ENCODE data around the gene TFDP2. TPM values are rescaled to one million over a fixed set of nuclear protein-coding genes. Genes with fewer than 3 reads are reported as not detected.

Gene TFDP2
- total RNA-seq, 2 donors from 2014 or later: 62.7 to 76.4 TPM

DNA sequence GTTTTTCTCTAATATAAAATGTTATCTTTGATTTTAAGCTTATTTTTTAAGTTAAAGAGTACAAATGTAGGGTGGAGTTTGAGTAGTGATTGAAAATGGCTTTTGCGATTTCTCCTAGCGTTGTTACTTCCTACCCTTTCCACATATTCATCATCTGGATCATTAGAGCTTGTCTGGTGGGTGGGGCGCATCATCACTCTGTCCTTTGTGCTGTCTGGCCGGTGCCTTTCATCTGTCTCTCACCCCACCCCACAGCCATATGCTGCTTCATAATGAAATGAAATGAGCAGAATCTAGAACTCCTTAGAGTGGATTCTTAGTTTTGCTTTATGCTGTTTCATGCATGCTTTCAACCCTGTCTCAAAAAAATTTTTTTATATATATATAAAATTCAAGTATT, 228.6 kb downstream of the TFDP2 start:
- H3K36me3 ChIP-seq (ENCODE audit: control insufficient read depth, insufficient read depth, low read length): peaks cover 76% of the 10 kb centered on the region
- no peak overlapping the region for H3K4me3 ChIP-seq (ENCODE audit: low read length)
- TF ChIP-seq, protein P1, sequence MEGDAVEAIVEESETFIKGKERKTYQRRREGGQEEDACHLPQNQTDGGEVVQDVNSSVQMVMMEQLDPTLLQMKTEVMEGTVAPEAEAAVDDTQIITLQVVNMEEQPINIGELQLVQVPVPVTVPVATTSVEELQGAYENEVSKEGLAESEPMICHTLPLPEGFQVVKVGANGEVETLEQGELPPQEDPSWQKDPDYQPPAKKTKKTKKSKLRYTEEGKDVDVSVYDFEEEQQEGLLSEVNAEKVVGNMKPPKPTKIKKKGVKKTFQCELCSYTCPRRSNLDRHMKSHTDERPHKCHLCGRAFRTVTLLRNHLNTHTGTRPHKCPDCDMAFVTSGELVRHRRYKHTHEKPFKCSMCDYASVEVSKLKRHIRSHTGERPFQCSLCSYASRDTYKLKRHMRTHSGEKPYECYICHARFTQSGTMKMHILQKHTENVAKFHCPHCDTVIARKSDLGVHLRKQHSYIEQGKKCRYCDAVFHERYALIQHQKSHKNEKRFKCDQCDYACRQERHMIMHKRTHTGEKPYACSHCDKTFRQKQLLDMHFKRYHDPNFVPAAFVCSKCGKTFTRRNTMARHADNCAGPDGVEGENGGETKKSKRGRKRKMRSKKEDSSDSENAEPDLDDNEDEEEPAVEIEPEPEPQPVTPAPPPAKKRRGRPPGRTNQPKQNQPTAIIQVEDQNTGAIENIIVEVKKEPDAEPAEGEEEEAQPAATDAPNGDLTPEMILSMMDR (conservative IDR thresholded peaks at IDR 0.05): no peak
- Mint-ChIP-seq H3K4me3 (no peak overlapping the region), H3K27ac (no peak overlapping the region), H3K9me3 (no peaks in the 10 kb centered on the region), H3K4me1 (no peaks in the 10 kb centered on the region), H3K27me3 (ENCODE audit: insufficient read depth) (no peaks in the 10 kb centered on the region), H3K36me3 (ENCODE audit: low read depth) (peaks cover 73% of the 10 kb centered on the region)
- DNase-seq: no peak
- no peaks in the 10 kb centered on the region for H3K4me1 ChIP-seq (ENCODE audit: control insufficient read depth, insufficient read depth, low read length)
- no peaks in the 10 kb centered on the region for H3K27me3 ChIP-seq (ENCODE audit: control insufficient read depth, insufficient read depth, low read length, poor library complexity, severe bottlenecking)
- 96% methylated on average over 4 of the region's 4 CpGs; no CpG with 5 or more reads in 1 of the 2 experiments for WGBS, 2 experiments (ENCODE audit: insufficient coverage in 1 of 2, insufficient read length in 1 of 2)
- peaks cover 9% of the 10 kb centered on the region for H3K9me3 ChIP-seq (ENCODE audit: control insufficient read depth, low read length)
- H3K9ac ChIP-seq (ENCODE audit: extremely low read depth, low read length, poor library complexity, severe bottlenecking): no peak overlapping the region
- peak overlapping the region; percentile 29 for H3K27ac ChIP-seq (ENCODE audit: low read depth, low read length)

GRCh38 chr3:141915766-141916165, 233.6 kb downstream of the TFDP2 start:
- peaks cover 95% of the 10 kb centered on the region for H3K36me3 ChIP-seq (ENCODE audit: control insufficient read depth, insufficient read depth, low read length)
- no peaks in the 10 kb centered on the region for H3K27me3 ChIP-seq (ENCODE audit: control insufficient read depth, insufficient read depth, low read length, poor library complexity, severe bottlenecking)
- no peaks in the 10 kb centered on the region for H3K4me1 Mint-ChIP-seq
- H3K27ac Mint-ChIP-seq: no peak overlapping the region
- peaks cover 9% of the 10 kb centered on the region for H3K9me3 Mint-ChIP-seq
- H3K27ac ChIP-seq (ENCODE audit: low read depth, low read length): no peak overlapping the region
- peaks cover 21% of the 10 kb centered on the region for H3K9me3 ChIP-seq (ENCODE audit: control insufficient read depth, low read length)
- 100% methylated on average over 1 of the region's 2 CpGs for whole genome bisulfite sequencing, 2 experiments (ENCODE audit: insufficient coverage in 1 of 2, insufficient read length in 1 of 2)
- H3K4me1 ChIP-seq (ENCODE audit: control insufficient read depth, insufficient read depth, low read length): no peaks in the 10 kb centered on the region
- TF ChIP-seq, protein P1 (conservative IDR thresholded peaks at IDR 0.05): no peak
- H3K9ac ChIP-seq (ENCODE audit: extremely low read depth, low read length, poor library complexity, severe bottlenecking): no peak overlapping the region
- no peak for DNase-seq
- H3K4me3 ChIP-seq (ENCODE audit: low read length): no peak overlapping the region
- H3K27me3 Mint-ChIP-seq (ENCODE audit: insufficient read depth): no peaks in the 10 kb centered on the region
- H3K4me3 Mint-ChIP-seq: no peak overlapping the region
- peaks cover 81% of the 10 kb centered on the region for H3K36me3 Mint-ChIP-seq (ENCODE audit: low read depth)

- TF ChIP-seq, protein P1 (conservative IDR thresholded peaks at IDR 0.05): no peak
- Histone ChIP-seq H3K4me1 (ENCODE audit: control insufficient read depth, insufficient read depth, low read length) (no peaks in the 10 kb centered on the region), H3K27me3 (ENCODE audit: control insufficient read depth, insufficient read depth, low read length, poor library complexity, severe bottlenecking) (no peaks in the 10 kb centered on the region), H3K36me3 (ENCODE audit: control insufficient read depth, insufficient read depth, low read length) (peaks cover 89% of the 10 kb centered on the region), H3K9ac (ENCODE audit: extremely low read depth, low read length, poor library complexity, severe bottlenecking) (no peak overlapping the region), H3K4me3 (ENCODE audit: low read length) (no peak overlapping the region), H3K27ac (ENCODE audit: low read depth, low read length) (no peak overlapping the region), H3K9me3 (ENCODE audit: control insufficient read depth, low read length) (peaks cover 21% of the 10 kb centered on the region)
- Mint-ChIP-seq H3K27me3 (ENCODE audit: insufficient read depth) (no peaks in the 10 kb centered on the region), H3K9me3 (peaks cover 9% of the 10 kb centered on the region), H3K4me3 (no peak overlapping the region), H3K36me3 (ENCODE audit: low read depth) (peaks cover 80% of the 10 kb centered on the region), H3K4me1 (no peaks in the 10 kb centered on the region), H3K27ac (peak overlapping the region; percentile 41)
- WGBS, 2 experiments (ENCODE audit: insufficient coverage in 1 of 2, insufficient read length in 1 of 2): 91 to 95% methylated on average over 5 of the region's 5 CpGs
- DNase-seq: no peak
These were observed 234.3 kb downstream of the TFDP2 start for GRCh38 chr3:141915016-141915415.

Data from endodermal cell (in vitro differentiated cells).